ENCODE data around the gene MMD.
A peak's percentile ranks its signal among the peaks of the same experiment; 100 is the strongest.
"Not testable (repeated sequence)": the region's sequence is repeated elsewhere in the genome, so short reads cannot be mapped to it uniquely, and the experiment has no call there.

Gene MMD

GRCh38 chr17:55391764-55392467 is 29.7 kb downstream of the MMD start:
- no peak for DNase-seq (ENCODE audit: low read depth)

- no peak for DNase-seq (ENCODE audit: low read depth)
These were observed 30.3 kb downstream of the MMD start for GRCh38 chr17:55391244-55391757.

- DNase-seq (ENCODE audit: low read depth) = peak; percentile 12
These were observed 31.2 kb downstream of the MMD start for GRCh38 chr17:55390364-55390977.

GRCh38 chr17:55389715-55390114 is 31.9 kb downstream of the MMD start:
- DNase-seq (ENCODE audit: low read depth) = not testable (repeated sequence)

- no peak for DNase-seq (ENCODE audit: low read depth)
These were observed 32.8 kb downstream of the MMD start for GRCh38 chr17:55388842-55389241.

GRCh38 chr17:55386796-55387332 is 34.8 kb downstream of the MMD start:
- DNase-seq (ENCODE audit: low read depth) = no peak

GRCh38 chr17:55384643-55385232 is 36.9 kb downstream of the MMD start:
- DNase-seq (ENCODE audit: low read depth) = no peak

- no peak for DNase-seq (ENCODE audit: low read depth)
These were observed 37.6 kb downstream of the MMD start for GRCh38 chr17:55383771-55384642.

- DNase-seq (ENCODE audit: low read depth) = no peak
These were observed 40.4 kb downstream of the MMD start for GRCh38 chr17:55381017-55381770.

- DNase-seq (ENCODE audit: low read depth) = no peak
These were observed 43.9 kb downstream of the MMD start for GRCh38 chr17:55377671-55378275.

- DNase-seq (ENCODE audit: low read depth) = no peak
These were observed 52.9 kb downstream of the MMD start for GRCh38 chr17:55368706-55369105.

GRCh38 chr17:55366020-55366481 is 55.6 kb downstream of the MMD start:
- DNase-seq (ENCODE audit: low read depth) = no peak

GRCh38 chr17:55363033-55363432 is 58.6 kb downstream of the MMD start:
- DNase-seq (ENCODE audit: low read depth) = no peak

- DNase-seq (ENCODE audit: low read depth) = no peak
These were observed 60.7 kb downstream of the MMD start for GRCh38 chr17:55360971-55361370.

- DNase-seq (ENCODE audit: low read depth) = peak; percentile 69
These were observed 65.0 kb downstream of the MMD start for GRCh38 chr17:55356434-55357328.

- DNase-seq (ENCODE audit: low read depth) = no peak
These were observed 66.7 kb downstream of the MMD start for GRCh38 chr17:55354941-55355340.

- no peak for DNase-seq (ENCODE audit: low read depth)
These were observed 67.6 kb downstream of the MMD start for GRCh38 chr17:55354010-55354409.

GRCh38 chr17:55351226-55351625 is 70.4 kb downstream of the MMD start:
- no peak for DNase-seq (ENCODE audit: low read depth)

- DNase-seq (ENCODE audit: low read depth) = no peak
These were observed 70.8 kb downstream of the MMD start for GRCh38 chr17:55350825-55351205.

Measured in EH (cell line).